OCI-LY7 (cell line): Measurements from ENCODE around the gene CFAP61. TPM values are rescaled to one million over a fixed set of nuclear protein-coding genes. Genes with fewer than 3 reads are reported as not detected.

ENCODE experiments used
- BruUV-seq: library from RNA; stranded (reverse); fragments of 400-500 nt; replicated peaks from 2 replicates; lab custom pipeline; 2021; lab: Mats Ljungman, UMichigan
- CTCF ChIA-PET: fragments of 300-600 bp; sonication (Branson Sonifier 250); formaldehyde crosslinking; loops from one replicate; lab custom pipeline; 2022; ENCODE audit warnings: antibody characterized with exemption; ENCODE audit not compliant: unreplicated experiment; lab: Charles Lee
- POLR2A ChIA-PET: fragments of 300-600 bp; sonication (Branson Sonifier 250); formaldehyde crosslinking; loops from one replicate; lab custom pipeline; 2022; ENCODE audit warnings: antibody characterized with exemption; lab: Charles Lee
- DNase-seq: peaks from one replicate; pipeline ENCODE4 v3.0.0-alpha.2; 2015; ENCODE audit warnings: low spot score
- H2AFZ ChIP-seq: fragments of 200-600 bp; sonication (generic), shearing (Covaris generic); 2 replicates; pipeline ENCODE4 v1.6.1; 2014; ENCODE audit warnings: mild to moderate bottlenecking, antibody characterized with exemption, low read length, moderate library complexity
- H3K27ac ChIP-seq: fragments of 200-600 bp; sonication (generic); 2 replicates; pipeline ENCODE4 v1.5.1; 2014; ENCODE audit warnings: mixed run types, low read depth, mild to moderate bottlenecking, moderate library complexity, low read length, inconsistent platforms; ENCODE audit not compliant: poor library complexity, severe bottlenecking
- H3K36me3 ChIP-seq: fragments of 200-600 bp; sonication (generic); 2 replicates; pipeline ENCODE4 v1.6.1; 2014; ENCODE audit warnings: mild to moderate bottlenecking, antibody characterized with exemption, low read length, moderate library complexity, mixed read lengths; ENCODE audit not compliant: insufficient read depth
- H3K4me1 ChIP-seq: fragments of 200-600 bp; sonication (generic); 2 replicates; pipeline ENCODE4 v1.5.1; 2014; ENCODE audit warnings: mild to moderate bottlenecking, low read length; ENCODE audit not compliant: insufficient read depth, poor library complexity, severe bottlenecking
- H3K4me2 ChIP-seq: fragments of 200-600 bp; sonication (generic); 2 replicates; pipeline ENCODE4 v1.6.1; 2014; ENCODE audit warnings: mild to moderate bottlenecking, low read length
- H3K4me3 ChIP-seq: fragments of 200-600 bp; sonication (generic); 2 replicates; pipeline ENCODE4 v1.5.1; 2014; ENCODE audit warnings: mild to moderate bottlenecking, low read depth, low read length; ENCODE audit not compliant: poor library complexity, severe bottlenecking
- H3K79me2 ChIP-seq: fragments of 200-600 bp; sonication (generic); 2 replicates; pipeline ENCODE4 v1.6.1; 2016; ENCODE audit warnings: low read depth, mild to moderate bottlenecking, low read length, moderate library complexity, mixed read lengths; ENCODE audit not compliant: insufficient read depth
- H3K9me2 ChIP-seq: fragments of 200-600 bp; sonication (generic); 2 replicates; pipeline ENCODE4 v1.6.1; 2016; ENCODE audit warnings: mild to moderate bottlenecking, low read length, mixed read lengths; ENCODE audit not compliant: insufficient read depth
- H3K9me3 ChIP-seq: fragments of 200-600 bp; sonication (generic); 2 replicates; pipeline ENCODE4 v1.6.1; 2014; ENCODE audit warnings: mild to moderate bottlenecking, mixed run types, low read length, mixed read lengths
- H4K20me1 ChIP-seq: fragments of 200-600 bp; sonication (generic); 2 replicates; pipeline ENCODE4 v1.6.1; 2014; ENCODE audit warnings: mild to moderate bottlenecking, antibody characterized with exemption, low read length, moderate library complexity, mixed read lengths; ENCODE audit not compliant: insufficient read depth
- CTCF ChIP-seq: fragments of 200-600 bp; sonication (generic); conservative IDR thresholded peaks from 2 replicates; pipeline ENCODE4 v1.5.1; 2014; ENCODE audit warnings: mild to moderate bottlenecking, antibody characterized with exemption, low read length, moderate library complexity, mixed read lengths
- EZH2phosphoT487 ChIP-seq: fragments of 200-600 bp; sonication (generic); IDR thresholded peaks from 2 replicates; pipeline ENCODE4 v1.6.1; 2018; ENCODE audit warnings: low read depth, borderline replicate concordance, mild to moderate bottlenecking, mixed run types, antibody characterized with exemption, low read length, moderate library complexity, mixed read lengths
- intact Hi-C: fragments of 100-400 bp; cut with micrococcal nuclease; formaldehyde crosslinking; loops from one replicate; pipeline ENCODE4 v1.10.0; 2022; ENCODE audit not compliant: unreplicated experiment
- total RNA-seq, 2 experiments: library from RNA; depleted of rRNA in 1 of 2; stranded (reverse); fragments of >200 nt in 1 of 2; shearing (Covaris generic) in 1 of 2; gene quantifications; 2 replicates each; pipeline ENCODE4 v1.2.3, GENCODE V29; 2014 to 2022

The CFAP61 gene
- total RNA-seq, 2 experiments from 2014 or later, result 0.06 TPM; not detected in 1

GRCh38 chr20:20023395-20023794 lies 28.9 kb upstream of the CFAP61 start:
- ChIA-PET POLR2A (interaction anchor here (1.4 kb wide), 1 partner anchor 10 kb away, joined by 4 read pairs; no protein-coding TSS in a partner anchor), CTCF (no interaction called here)
- no TSS peak for BruUV-seq

GRCh38 chr20:20024942-20025341 lies 27.4 kb upstream of the CFAP61 start:
- POLR2A ChIA-PET, result interaction anchor here (0.6 to 1.9 kb wide), 2 partner anchors 8 to 1660 kb away, joined by 4 to 8 read pairs; partner anchors contain the start of gene NAA20
- no peak overlapping the region for H3K27ac ChIP-seq
- no peaks in the 10 kb centered on the region for H3K9me3 ChIP-seq
- H3K79me2 ChIP-seq, result peaks cover 70% of the 10 kb centered on the region
- H2AFZ ChIP-seq, result no peak overlapping the region
- BruUV-seq, result no TSS peak
- intact Hi-C loops, result no loop called here
- TF ChIP-seq EZH2phosphoT487 (no peak), CTCF (no peak)
- no peaks in the 10 kb centered on the region for H3K9me2 ChIP-seq
- peaks cover 5% of the 10 kb centered on the region for H3K4me1 ChIP-seq
- CTCF ChIA-PET, result no interaction called here
- peaks cover 88% of the 10 kb centered on the region for H3K36me3 ChIP-seq
- DNase-seq, result no peak
- H3K4me3 ChIP-seq, result no peak overlapping the region
- no peak overlapping the region for H3K4me2 ChIP-seq
- peaks cover 20% of the 10 kb centered on the region for H4K20me1 ChIP-seq

More at GRCh38 chr20:20023395-20023794, 28.9 kb upstream of the CFAP61 start:
- Histone ChIP-seq H3K36me3 (peaks cover 90% of the 10 kb centered on the region), H3K27ac (no peak overlapping the region), H3K9me3 (no peaks in the 10 kb centered on the region), H3K4me3 (no peak overlapping the region), H3K9me2 (no peaks in the 10 kb centered on the region), H3K79me2 (peaks cover 85% of the 10 kb centered on the region), H2AFZ (no peak overlapping the region), H4K20me1 (peaks cover 27% of the 10 kb centered on the region), H3K4me2 (no peak overlapping the region), H3K4me1 (peaks cover 20% of the 10 kb centered on the region)
- TF ChIP-seq EZH2phosphoT487, result no peak
- no peak for TF ChIP-seq CTCF
- intact Hi-C loops, result no loop called here
- no peak for DNase-seq

- Histone ChIP-seq H3K4me2 (no peak overlapping the region), H3K4me1 (no peaks in the 10 kb centered on the region), H3K9me3 (no peaks in the 10 kb centered on the region), H4K20me1 (peaks cover 20% of the 10 kb centered on the region), H3K79me2 (peaks cover 48% of the 10 kb centered on the region), H3K9me2 (no peaks in the 10 kb centered on the region), H3K27ac (no peak overlapping the region), H3K4me3 (no peak overlapping the region), H3K36me3 (peaks cover 92% of the 10 kb centered on the region), H2AFZ (no peak overlapping the region)
- no peak for DNase-seq
- intact Hi-C loops, result no loop called here
- ChIA-PET POLR2A (interaction anchor here (0.7 to 2.9 kb wide), 4 partner anchors 9 to 77 kb away, joined by 3 to 20 read pairs (median 3); partner anchors contain the start of genes CFAP61 and CRNKL1), CTCF (no interaction called here)
- BruUV-seq, result no TSS peak
- TF ChIP-seq EZH2phosphoT487 (no peak), CTCF (no peak)
Measured at GRCh38 chr20:20027284-20027683, 25.0 kb upstream of the CFAP61 start.
